ENCODE results near the gene FN3KRP. TPM values are rescaled to one million over a fixed set of nuclear protein-coding genes. Genes with fewer than 3 reads are reported as not detected.

Gene FN3KRP
- total RNA-seq, 2 donors from 2014 or later, result 26.1 to 28.3 TPM

DNA sequence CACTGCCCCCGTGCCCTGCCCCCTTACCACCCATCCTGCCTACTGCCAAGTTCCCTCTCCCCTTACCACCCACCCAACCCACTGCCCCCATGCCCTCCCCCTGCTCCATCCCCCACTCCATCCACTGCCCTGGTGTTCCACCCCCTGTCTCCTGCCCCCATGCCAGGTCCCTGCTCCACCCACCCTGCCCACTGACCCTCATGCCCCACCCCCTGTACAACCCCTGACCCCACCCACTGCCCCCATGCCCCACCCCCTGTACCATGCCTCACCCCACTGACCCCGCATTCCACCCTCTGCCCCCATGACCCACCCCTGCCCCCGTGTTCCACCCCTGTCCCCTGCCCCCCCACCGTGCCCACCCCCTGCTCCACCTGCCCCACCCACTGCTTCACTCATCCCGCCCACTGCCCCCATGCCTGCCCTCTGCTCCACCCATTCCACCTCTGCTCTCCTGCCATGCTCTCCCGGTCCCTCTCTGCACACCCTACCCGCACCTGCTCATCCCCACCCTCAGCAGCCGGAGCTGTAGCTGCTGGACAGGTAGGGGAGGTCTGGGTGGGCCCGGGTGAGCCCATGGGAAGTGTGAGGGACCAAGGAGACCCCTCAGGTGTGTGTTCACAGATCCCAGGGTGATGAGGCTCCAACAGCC lies 7.4 kb upstream of the FN3KRP start:
- intact Hi-C loops (cut with DNase I), result no loop called here
- TF ChIP-seq POLR2A (IDR thresholded peaks at IDR 0.05), result no peak
- TF ChIP-seq POLR2AphosphoS5 (IDR thresholded peaks at IDR 0.05), result no peak
- TF ChIP-seq, protein P1, sequence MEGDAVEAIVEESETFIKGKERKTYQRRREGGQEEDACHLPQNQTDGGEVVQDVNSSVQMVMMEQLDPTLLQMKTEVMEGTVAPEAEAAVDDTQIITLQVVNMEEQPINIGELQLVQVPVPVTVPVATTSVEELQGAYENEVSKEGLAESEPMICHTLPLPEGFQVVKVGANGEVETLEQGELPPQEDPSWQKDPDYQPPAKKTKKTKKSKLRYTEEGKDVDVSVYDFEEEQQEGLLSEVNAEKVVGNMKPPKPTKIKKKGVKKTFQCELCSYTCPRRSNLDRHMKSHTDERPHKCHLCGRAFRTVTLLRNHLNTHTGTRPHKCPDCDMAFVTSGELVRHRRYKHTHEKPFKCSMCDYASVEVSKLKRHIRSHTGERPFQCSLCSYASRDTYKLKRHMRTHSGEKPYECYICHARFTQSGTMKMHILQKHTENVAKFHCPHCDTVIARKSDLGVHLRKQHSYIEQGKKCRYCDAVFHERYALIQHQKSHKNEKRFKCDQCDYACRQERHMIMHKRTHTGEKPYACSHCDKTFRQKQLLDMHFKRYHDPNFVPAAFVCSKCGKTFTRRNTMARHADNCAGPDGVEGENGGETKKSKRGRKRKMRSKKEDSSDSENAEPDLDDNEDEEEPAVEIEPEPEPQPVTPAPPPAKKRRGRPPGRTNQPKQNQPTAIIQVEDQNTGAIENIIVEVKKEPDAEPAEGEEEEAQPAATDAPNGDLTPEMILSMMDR (IDR thresholded peaks at IDR 0.05), result no peak

DNA sequence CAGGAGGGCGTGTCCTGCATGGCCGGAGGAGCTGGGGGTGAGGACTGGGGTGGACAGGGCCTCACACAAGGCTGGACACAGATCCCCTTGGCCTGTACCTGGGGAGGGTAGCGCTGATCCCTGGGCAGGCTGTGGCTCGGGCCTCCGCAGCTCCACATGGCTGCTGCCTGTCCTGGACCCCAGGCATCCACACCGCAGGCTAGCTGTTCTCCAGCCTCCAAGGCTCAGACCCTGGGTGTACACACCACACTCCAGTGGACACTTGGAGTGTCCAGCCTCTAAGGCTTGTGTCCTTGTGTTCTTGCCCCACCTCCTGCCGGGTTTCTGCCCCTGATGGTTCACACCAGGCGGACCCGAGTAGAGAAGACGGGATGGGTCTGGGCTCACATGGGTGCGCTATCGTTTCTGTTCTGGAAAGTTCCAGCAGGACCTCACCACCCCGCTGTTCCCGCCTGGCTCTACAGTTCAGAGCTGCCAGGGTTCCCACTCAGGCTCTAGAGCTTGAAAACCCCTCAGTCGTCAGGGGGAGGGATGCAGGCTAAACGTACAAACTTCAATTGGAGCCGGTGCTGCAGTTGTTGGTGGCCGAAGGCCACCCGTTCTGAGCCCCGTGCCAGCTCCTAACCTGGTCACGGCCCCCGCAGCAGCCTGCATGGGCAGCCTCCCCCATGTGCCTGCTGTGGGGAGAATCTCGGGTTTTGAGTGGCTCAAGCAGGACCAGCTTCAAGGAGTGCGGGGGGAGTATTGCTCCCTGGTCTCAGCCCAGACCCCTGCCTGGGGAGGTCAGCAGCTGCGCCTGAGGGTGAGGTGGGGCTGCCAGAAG lies 6.6 kb upstream of the FN3KRP start:
- Histone ChIP-seq H3K4me3 (no peak overlapping the region), H3K27me3 (replicated peaks; ENCODE audit: insufficient read depth) (no peaks in the 10 kb centered on the region), H3K9me3 (no peaks in the 10 kb centered on the region), H3K4me1 (replicated peaks) (no peaks in the 10 kb centered on the region), H3K27ac (no peak overlapping the region), H3K36me3 (no peaks in the 10 kb centered on the region)
- intact Hi-C loops (cut with DNase I), result no loop called here
- WGBS, result 86% methylated on average over 23 of the region's 25 CpGs
- TF ChIP-seq POLR2AphosphoS5 (IDR thresholded peaks at IDR 0.05), result no peak
- TF ChIP-seq, protein P1 (IDR thresholded peaks at IDR 0.05), result no peak
- no peak for TF ChIP-seq POLR2A (IDR thresholded peaks at IDR 0.05)
- DNase-seq (ENCODE audit: low spot score), result no peak

More for the DNA sequence above, 7.4 kb upstream of the FN3KRP start:
- Histone ChIP-seq H3K27ac (no peak overlapping the region), H3K4me3 (no peak overlapping the region), H3K27me3 (replicated peaks; ENCODE audit: insufficient read depth) (no peaks in the 10 kb centered on the region), H3K4me1 (replicated peaks) (no peaks in the 10 kb centered on the region), H3K9me3 (no peaks in the 10 kb centered on the region), H3K36me3 (no peaks in the 10 kb centered on the region)
- 68% methylated on average over 6 of the region's 9 CpGs for WGBS
- no peak for DNase-seq (ENCODE audit: low spot score)

DNA sequence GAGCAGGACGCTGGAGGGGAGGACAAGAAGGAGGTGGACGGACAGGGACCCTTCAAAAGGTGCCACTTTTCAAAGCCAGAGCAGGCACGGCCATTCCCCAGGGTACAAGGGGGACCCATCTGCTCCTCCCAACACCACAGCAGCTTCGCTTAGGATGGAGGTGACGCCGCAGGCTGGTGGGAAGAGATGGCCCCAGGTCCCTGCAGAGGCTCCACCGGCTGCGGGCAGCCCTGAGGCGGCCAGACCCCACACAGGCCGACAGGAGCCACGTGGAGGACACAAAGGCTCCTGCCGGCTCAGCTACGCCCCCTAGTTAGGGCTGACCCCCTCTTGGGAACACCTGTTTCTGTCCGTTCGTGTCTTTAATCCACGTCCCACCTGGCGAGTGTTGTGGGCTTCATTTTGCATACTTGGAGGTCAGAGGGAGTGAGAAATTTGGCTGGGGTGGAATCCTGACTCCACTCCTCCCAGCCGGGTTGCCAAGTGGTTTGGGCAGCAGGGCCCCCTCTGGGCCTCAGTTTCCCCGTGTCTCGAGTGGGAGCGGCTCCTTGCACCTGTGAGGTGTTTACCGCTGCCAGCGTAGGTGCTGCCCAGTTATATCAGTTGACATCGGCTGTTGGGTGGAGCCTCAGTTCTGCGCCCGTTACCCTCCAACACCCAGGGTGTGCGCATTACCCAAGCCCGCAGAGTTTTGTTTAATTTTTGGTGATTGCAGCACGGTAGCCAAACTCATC lies 5.8 kb upstream of the FN3KRP start:
- Histone ChIP-seq H3K36me3 (no peaks in the 10 kb centered on the region), H3K27me3 (replicated peaks; ENCODE audit: insufficient read depth) (no peaks in the 10 kb centered on the region), H3K27ac (no peak overlapping the region), H3K9me3 (no peaks in the 10 kb centered on the region), H3K4me1 (replicated peaks) (no peaks in the 10 kb centered on the region), H3K4me3 (no peak overlapping the region)
- TF ChIP-seq POLR2AphosphoS5 (IDR thresholded peaks at IDR 0.05), result no peak
- TF ChIP-seq POLR2A (IDR thresholded peaks at IDR 0.05), result no peak
- TF ChIP-seq, protein P1 (IDR thresholded peaks at IDR 0.05), result no peak
- no peak for DNase-seq (ENCODE audit: low spot score)
- WGBS, result 73% methylated on average over 29 of the region's 29 CpGs
- intact Hi-C loops (cut with DNase I), result no loop called here

DNA sequence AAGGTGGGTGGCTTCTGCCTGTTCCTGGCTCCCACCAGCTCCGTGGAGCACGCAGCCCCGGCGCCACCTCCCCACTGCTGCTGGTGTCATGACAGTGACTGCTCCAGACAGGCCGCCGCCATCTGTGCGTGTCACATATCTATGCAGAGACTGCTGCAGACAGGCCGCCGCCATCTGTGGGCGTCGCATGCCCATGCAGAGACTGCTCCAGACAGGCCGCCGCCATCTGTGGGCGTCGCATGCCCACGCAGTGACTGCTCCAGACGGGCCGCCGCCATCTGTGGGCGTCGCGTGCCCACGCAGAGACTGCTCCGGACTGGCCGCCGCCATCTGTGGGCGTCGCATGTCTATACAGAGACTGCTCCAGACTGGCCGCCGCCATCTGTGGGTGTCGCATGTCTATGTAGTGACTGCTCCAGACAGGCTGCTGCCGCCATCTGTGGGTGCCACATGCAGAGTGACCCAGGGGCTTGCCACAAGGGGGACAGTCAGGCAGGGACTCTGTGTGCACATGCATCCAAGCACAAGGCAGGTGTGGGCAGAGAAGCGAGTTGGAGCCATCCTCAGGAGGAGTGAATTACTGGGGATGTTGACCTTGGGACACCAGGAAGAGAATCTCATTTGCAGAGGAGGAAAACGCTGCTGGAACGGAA lies 3.3 kb upstream of the FN3KRP start:
- Histone ChIP-seq H3K27me3 (replicated peaks; ENCODE audit: insufficient read depth) (no peaks in the 10 kb centered on the region), H3K27ac (no peak overlapping the region), H3K9me3 (no peaks in the 10 kb centered on the region), H3K4me1 (replicated peaks) (peaks cover 7% of the 10 kb centered on the region), H3K4me3 (no peak overlapping the region), H3K36me3 (no peaks in the 10 kb centered on the region)
- TF ChIP-seq POLR2AphosphoS5 (IDR thresholded peaks at IDR 0.05), result no peak
- TF ChIP-seq, protein P1 (IDR thresholded peaks at IDR 0.05), result no peak
- no peak for TF ChIP-seq POLR2A (IDR thresholded peaks at IDR 0.05)
- intact Hi-C loops (cut with DNase I), result no loop called here
- no peak for DNase-seq (ENCODE audit: low spot score)
- WGBS, result 91% methylated on average over 33 of the region's 35 CpGs
